ENCODE data around the gene TRIM44.

- TF ChIP-seq POLR2A (IDR thresholded peaks at IDR 0.05; ENCODE audit: low read depth, low read length) = no peak
- TF ChIP-seq TAF1 (IDR thresholded peaks at IDR 0.05; ENCODE audit: low read depth, low read length) = no peak
- TF ChIP-seq POLR2AphosphoS5 (IDR thresholded peaks at IDR 0.05; ENCODE audit: low read depth, low read length) = no peak
- TF ChIP-seq SPI1 (IDR thresholded peaks at IDR 0.05; ENCODE audit: low read depth, low read length) = no peak
- TF ChIP-seq POU2F2 (IDR thresholded peaks at IDR 0.05; ENCODE audit: low read depth, low read length) = no peak
Observed at GRCh38 chr11:35711173-35711910, 48.8 kb downstream of the TRIM44 start.

All from GM12891 (cell line).